HG03432 (cell line): ENCODE measurements around the gene ECI2.
A peak's percentile ranks its signal among the peaks of the same experiment; 100 is the strongest.
"Not testable (repeated sequence)": the region's sequence is repeated elsewhere in the genome, so short reads cannot be mapped to it uniquely, and the experiment has no call there.

Experiments used
- ATAC-seq: cut with Tn5 transposase; IDR thresholded peaks from one replicate; pipeline ENCODE4 v1.9.1; 2021; ENCODE audit warnings: mild to moderate bottlenecking, moderate library complexity; ENCODE audit not compliant: unreplicated experiment

The ECI2 gene

GRCh38 chr6:4139272-4139671 lies 3.9 kb upstream of the ECI2 start:
- ATAC-seq: no peak

DNA sequence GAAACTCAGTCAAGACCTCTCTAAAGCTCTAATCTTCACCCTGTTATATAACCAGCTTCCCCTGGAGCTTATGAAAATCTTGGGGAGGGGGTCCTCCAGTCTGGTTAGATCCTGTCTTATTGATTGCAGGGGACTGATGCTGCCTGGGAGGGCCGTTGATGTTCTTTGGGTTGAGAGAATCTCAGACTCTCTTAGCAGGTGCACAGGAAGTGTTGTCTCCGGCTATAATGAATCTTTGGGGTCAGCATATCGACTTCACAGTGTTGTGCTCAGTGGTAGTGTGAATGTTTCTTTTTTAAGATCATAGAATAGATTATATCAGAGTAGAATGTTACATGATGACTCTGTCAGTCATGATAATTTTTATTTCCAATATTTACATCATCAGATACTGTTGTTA lies 2.8 kb upstream of the ECI2 start:
- no peak for ATAC-seq

DNA sequence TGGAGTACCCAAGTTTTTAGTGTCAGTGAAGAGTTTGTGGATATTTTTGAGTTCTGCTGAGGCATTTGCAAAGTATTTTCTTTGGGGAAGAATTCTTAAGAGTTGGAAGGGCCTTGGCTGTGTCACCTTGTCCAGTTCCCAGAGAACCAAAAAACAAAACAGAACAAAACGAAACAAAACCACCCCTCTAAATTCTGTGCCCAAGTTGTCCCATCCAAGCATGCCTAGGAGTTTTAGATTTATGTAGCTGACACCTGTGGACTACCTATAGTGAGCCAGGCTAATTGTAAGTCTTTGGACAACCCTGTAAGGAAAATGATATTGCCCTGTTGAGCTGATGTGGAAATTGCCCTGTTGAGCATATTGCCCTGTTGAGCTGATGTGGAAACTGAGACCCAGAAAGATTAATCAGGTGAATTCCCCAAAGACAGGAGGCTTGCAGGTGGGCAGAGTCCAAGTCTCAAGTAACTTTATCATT lies 1.0 kb upstream of the ECI2 start:
- ATAC-seq: no peak

DNA sequence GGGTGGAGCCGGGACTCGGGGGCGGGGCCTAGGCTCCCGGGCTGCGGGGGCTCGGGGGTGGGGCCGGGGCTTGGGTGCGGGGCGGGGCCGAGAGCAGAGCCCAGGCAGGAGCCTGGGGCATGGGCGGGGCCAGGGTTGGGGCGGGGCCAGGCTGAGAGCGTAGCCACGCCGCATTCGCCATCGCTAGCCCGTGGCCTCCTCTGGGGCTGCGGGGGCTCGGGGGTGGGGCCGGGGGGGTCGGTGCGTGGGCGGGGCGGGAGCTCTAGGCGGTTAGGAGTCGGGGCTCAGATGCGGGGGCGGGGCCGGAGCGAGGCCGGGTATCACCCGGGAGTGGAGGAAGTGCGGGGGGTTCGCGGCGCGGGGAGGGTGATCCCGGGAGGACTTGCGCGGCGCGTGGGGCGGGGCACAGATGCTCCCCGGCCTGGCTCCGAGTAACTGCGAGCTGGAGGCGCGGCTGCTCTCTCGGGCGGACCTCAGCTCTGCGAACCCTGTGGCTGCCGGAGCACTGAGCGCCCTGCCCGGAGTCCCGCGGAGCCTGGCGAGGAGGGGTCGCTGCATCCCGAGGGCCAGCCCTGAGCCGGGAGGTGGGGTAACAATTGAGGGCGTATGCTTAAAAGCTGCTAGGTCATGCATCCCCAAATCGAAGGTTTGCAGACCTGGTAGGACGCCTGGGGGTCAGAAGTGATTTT lies 434 bp upstream of the ECI2 start:
- peak; percentile 72 for ATAC-seq

GRCh38 chr6:4133941-4134838 lies 1.2 kb downstream of the ECI2 start:
- ATAC-seq: no peak

DNA sequence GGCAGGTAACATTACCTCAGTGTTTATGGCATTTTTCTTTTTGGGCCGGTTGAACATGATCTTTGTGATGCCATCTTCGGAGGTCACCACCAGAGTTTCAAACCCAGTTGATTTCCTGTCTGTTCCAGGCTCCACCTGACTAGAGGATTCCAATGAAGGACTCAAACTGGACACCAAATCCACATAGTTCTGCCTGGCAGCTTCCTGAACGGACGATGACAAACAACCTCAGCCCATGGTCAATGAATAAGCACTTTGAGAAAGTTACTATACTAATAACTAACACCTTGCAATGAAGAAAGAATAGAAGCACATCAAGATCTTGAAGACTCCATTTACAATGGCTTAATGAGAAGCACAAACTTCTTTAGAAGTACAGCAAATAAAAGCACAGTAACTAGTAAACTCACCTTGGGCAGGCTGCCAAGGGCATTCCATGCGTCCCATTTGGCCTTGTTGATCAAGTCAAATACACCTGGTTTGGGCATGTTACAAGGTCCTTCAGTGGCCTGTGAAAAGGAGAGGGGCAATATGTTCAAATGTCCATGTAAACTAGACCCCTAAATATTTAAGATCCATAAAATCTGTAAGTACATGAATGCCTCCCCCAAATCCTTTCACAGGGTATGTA lies 4.9 kb downstream of the ECI2 start:
- ATAC-seq: no peak

- no peak for ATAC-seq
Measured at GRCh38 chr6:4129446-4129845, 5.9 kb downstream of the ECI2 start.

GRCh38 chr6:4128748-4129147 lies 6.6 kb downstream of the ECI2 start:
- ATAC-seq: no peak

GRCh38 chr6:4128072-4128471 lies 7.3 kb downstream of the ECI2 start:
- ATAC-seq: no peak

DNA sequence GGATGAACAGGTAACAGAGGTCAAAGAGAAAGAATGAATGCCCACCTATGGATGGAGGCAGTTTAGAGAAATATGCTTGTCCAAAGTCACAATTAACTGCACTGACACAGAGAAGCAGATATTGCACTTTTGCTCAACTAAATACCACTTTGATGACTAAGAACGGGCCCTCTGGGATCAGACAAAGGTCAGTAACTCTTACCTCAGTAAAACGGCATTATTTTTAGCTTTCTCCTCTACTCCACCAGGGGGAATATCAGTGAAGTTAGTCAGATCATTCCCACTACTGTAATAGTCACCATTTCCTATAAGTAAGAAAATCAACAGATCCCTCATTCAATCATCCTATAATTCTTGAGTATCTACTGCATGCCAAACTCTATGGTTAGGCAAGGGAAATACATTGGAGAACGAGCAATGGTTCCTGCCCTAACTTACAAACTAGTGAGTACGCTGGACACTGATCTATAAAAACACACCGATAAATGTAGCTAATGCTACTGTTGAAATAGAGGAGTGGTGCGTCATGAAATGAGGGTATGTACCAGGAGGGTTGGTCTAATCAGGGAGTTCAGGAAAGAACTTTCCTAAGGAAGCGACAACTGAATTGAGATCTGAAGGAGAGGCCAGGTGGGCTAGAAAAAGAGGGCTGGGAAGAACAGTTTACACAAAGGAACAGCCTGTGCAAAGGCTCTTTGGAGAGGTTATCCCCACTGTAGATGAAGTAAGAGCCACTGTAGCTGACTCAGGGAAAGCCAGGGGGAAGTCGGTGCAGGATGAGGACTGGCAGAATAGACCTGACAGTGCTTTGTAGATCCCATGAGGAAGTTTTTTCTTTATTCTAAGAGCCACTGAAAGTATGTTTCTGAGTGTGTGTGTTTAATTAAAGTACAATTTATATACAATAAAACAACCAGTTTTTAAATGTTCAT lies 9.2 kb downstream of the ECI2 start:
- no peak for ATAC-seq

DNA sequence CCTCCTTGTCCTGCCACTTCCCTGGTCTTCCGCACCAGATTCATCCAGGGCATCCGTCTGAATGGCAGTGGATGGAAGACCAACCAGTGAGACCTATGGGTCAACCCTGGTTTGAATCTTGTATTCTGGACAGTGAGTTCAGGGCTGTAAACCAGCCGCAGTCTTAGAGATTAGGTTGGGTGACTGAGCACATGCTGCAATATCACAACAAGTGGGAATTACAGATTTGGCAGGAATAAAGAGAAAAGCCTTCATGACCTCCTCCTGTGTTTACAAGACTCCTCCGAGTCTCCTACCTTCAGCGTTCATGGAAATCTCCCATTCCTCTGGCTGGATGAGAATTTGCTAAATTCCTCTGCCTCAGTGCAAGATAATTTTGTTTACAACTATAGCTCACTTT lies 9.9 kb downstream of the ECI2 start:
- no peak for ATAC-seq

DNA sequence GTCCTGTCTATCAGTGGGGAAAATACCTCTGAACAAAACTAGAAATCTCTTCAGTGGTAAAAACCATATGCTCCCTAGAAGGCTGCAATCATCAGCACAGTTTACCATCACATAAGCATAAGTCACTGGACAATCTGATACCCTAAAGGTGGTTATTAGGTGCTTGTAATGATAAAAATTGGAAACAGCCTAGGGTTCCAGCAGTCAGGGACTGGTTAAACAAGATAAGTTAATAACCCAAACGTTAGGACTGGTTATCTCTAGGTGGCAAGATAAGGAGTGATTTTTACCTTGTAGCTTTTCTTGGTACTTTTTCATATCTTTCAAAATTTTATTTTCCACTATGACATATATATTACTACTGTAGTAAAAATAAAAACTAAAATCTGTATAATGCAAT lies 11.0 kb downstream of the ECI2 start:
- no peak for ATAC-seq

GRCh38 chr6:4115741-4116140 lies 19.6 kb downstream of the ECI2 start:
- no peak for ATAC-seq

- no peak for ATAC-seq
Measured at GRCh38 chr6:4114123-4114522, 21.3 kb downstream of the ECI2 start.

GRCh38 chr6:4113649-4114048 lies 21.7 kb downstream of the ECI2 start:
- no peak for ATAC-seq

GRCh38 chr6:4112366-4112765 lies 23.0 kb downstream of the ECI2 start:
- ATAC-seq: no peak

DNA sequence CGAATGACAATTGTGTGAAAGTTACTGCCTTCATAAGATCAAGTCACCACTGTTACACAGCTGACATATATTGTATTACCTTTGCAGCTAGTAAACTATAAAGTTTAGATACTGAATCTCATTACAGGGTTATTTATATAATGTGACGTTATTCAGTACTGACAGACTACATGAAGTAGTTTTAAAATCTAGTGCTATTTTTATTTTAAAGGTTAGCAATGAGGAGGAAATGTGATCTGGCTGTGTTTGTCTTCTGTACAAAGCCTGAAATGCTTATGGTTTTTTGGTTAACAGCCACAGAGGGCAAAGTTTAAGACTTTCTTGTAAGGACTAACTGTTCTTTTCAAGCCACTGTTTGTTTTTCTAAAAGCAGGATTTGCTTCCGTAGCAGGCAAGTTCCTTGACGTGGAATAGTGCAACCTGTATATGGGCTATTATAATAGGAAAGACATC lies 26.0 kb downstream of the ECI2 start:
- not testable (repeated sequence) for ATAC-seq

GRCh38 chr6:4108561-4109093 lies 26.7 kb downstream of the ECI2 start:
- ATAC-seq: no peak

DNA sequence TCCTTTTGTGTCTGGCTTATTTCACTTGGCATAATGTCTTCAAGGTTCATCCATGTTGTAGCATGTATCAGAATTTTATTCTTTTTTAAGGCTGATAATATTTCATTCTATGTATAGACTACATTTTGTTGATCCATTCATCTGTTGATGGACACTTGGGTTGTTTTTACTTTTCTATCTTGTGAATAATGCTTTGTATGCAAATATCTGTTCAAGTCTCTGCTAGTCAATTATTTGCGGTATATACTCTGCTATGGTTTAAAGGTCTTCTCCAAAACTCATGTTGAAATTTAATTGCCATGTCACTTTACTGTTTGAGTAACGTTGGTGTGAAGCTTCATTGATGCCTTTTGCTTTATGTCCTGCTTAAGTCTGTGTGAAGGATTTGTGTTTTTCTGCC lies 27.5 kb downstream of the ECI2 start:
- ATAC-seq: no peak

- ATAC-seq: no peak
Measured at GRCh38 chr6:4105980-4106536, 29.3 kb downstream of the ECI2 start.
